HG03378 (cell line): ENCODE results near the gene TDP2.
"Not testable (repeated sequence)": the region's sequence is repeated elsewhere in the genome, so short reads cannot be mapped to it uniquely, and the experiment has no call there.

ENCODE experiments used
- ATAC-seq: cut with Tn5 transposase; IDR thresholded peaks from one replicate; pipeline ENCODE4 v1.9.1; 2021; ENCODE audit warnings: mild to moderate bottlenecking, moderate library complexity; ENCODE audit not compliant: unreplicated experiment

The TDP2 gene

GRCh38 chr6:24655215-24655614, 11.5 kb downstream of the TDP2 start:
- ATAC-seq = no peak

GRCh38 chr6:24650365-24650764, 16.3 kb downstream of the TDP2 start:
- ATAC-seq = no peak

- no peak for ATAC-seq
These were observed 17.0 kb downstream of the TDP2 start for GRCh38 chr6:24649691-24650090.

- no peak for ATAC-seq
These were observed 18.4 kb downstream of the TDP2 start for GRCh38 chr6:24648276-24648675.

- ATAC-seq = no peak
These were observed 19.9 kb downstream of the TDP2 start for GRCh38 chr6:24646771-24647170.

GRCh38 chr6:24644377-24644776, 22.3 kb downstream of the TDP2 start:
- no peak for ATAC-seq

- no peak for ATAC-seq
These were observed 22.8 kb downstream of the TDP2 start for GRCh38 chr6:24643920-24644319.

GRCh38 chr6:24642061-24642460, 24.6 kb downstream of the TDP2 start:
- ATAC-seq = no peak

GRCh38 chr6:24640631-24641030, 26.1 kb downstream of the TDP2 start:
- not testable (repeated sequence) for ATAC-seq

GRCh38 chr6:24640166-24640565, 26.5 kb downstream of the TDP2 start:
- no peak for ATAC-seq

- no peak for ATAC-seq
These were observed 30.0 kb downstream of the TDP2 start for GRCh38 chr6:24636681-24637080.

GRCh38 chr6:24632573-24632972, 34.1 kb downstream of the TDP2 start:
- no peak for ATAC-seq

GRCh38 chr6:24631671-24632070, 35.0 kb downstream of the TDP2 start:
- no peak for ATAC-seq

- no peak for ATAC-seq
These were observed 35.7 kb downstream of the TDP2 start for GRCh38 chr6:24630856-24631505.

- ATAC-seq = no peak
These were observed 44.9 kb downstream of the TDP2 start for GRCh38 chr6:24621626-24622289.

- no peak for ATAC-seq
These were observed 46.1 kb downstream of the TDP2 start for GRCh38 chr6:24620637-24621036.

- no peak for ATAC-seq
These were observed 47.0 kb downstream of the TDP2 start for GRCh38 chr6:24619661-24620060.

GRCh38 chr6:24614648-24615047, 52.1 kb downstream of the TDP2 start:
- ATAC-seq = no peak

GRCh38 chr6:24614043-24614420, 52.7 kb downstream of the TDP2 start:
- ATAC-seq = no peak

GRCh38 chr6:24613361-24614042, 53.2 kb downstream of the TDP2 start:
- ATAC-seq = no peak

- no peak for ATAC-seq
These were observed 56.0 kb downstream of the TDP2 start for GRCh38 chr6:24610672-24611071.
